ENCODE results near the gene ADCY1. TPM values are rescaled to one million over a fixed set of nuclear protein-coding genes. Genes with fewer than 3 reads are reported as not detected.

ADCY1 gene
- total RNA-seq, 1 experiment from 2014 or later, result not detected

DNA sequence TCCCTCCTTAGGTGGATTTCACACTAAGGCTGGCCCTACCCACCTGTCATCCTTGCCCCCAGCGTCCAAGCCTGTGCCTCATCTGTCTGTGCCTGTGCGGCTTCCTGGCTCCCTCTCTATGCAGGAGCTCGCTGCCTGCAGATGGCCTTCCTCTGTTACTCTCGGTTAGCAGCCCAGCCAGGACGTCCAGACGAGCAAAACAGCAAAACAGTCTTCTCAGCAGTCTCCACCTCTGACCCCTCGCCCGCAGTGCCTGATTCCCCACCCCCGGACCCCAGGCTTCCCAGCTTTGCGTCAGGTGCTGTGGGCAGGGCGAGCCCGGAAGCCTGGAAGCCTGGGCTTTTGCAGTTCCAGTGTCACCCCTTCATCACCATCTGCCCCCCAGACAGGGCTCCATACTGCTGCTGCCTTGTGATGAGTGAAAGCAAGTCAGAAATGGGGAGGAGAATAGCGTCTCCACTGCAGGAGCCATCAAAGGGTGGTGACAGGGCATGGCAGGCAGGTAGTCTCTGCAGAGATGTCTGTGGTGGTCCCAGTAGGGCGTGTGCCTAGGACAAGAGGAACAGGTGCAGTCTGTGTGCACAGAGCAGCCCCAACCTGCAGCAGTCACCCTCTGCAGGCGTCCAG lies 88.5 kb downstream of the ADCY1 start:
- Histone ChIP-seq H3K9me3 (ENCODE audit: insufficient read depth, low read depth) (no peaks in the 10 kb centered on the region), H3K36me3 (ENCODE audit: low read depth) (no peaks in the 10 kb centered on the region), H3K4me3 (no peak overlapping the region), H3K4me2 (no peak overlapping the region), H3K27ac (no peak overlapping the region), H2AFZ (no peak overlapping the region), H4K20me1 (ENCODE audit: insufficient read depth) (no peaks in the 10 kb centered on the region), H3K4me1 (replicated peaks; ENCODE audit: insufficient read depth) (no peaks in the 10 kb centered on the region), H3K9me2 (ENCODE audit: insufficient read depth) (no peaks in the 10 kb centered on the region), H3K79me2 (ENCODE audit: low read depth) (no peaks in the 10 kb centered on the region), H3F3A (ENCODE audit: insufficient read depth, low read depth) (no peaks in the 10 kb centered on the region), H3K27me3 (ENCODE audit: insufficient read depth, low read depth) (peaks cover 51% of the 10 kb centered on the region)
- CTCF ChIA-PET, result interaction anchor here (1.2 to 2.1 kb wide), 2 partner anchors 191 to 212 kb away, joined by 5 to 10 read pairs; no protein-coding TSS in a partner anchor
- POLR2A ChIA-PET (ENCODE audit: unreplicated experiment), result no interaction called here
- DNase-seq, result no peak
- intact Hi-C loops (cut with micrococcal nuclease; ENCODE audit: unreplicated experiment), result loop anchor here (1.0 to 2.0 kb wide), 2 partner anchors 192 to 258 kb away; partner anchors contain the start of gene IGFBP3
- no peak for TF ChIP-seq EZH2 (IDR thresholded peaks at IDR 0.05; ENCODE audit: low read depth)
- TF ChIP-seq, protein P1, sequence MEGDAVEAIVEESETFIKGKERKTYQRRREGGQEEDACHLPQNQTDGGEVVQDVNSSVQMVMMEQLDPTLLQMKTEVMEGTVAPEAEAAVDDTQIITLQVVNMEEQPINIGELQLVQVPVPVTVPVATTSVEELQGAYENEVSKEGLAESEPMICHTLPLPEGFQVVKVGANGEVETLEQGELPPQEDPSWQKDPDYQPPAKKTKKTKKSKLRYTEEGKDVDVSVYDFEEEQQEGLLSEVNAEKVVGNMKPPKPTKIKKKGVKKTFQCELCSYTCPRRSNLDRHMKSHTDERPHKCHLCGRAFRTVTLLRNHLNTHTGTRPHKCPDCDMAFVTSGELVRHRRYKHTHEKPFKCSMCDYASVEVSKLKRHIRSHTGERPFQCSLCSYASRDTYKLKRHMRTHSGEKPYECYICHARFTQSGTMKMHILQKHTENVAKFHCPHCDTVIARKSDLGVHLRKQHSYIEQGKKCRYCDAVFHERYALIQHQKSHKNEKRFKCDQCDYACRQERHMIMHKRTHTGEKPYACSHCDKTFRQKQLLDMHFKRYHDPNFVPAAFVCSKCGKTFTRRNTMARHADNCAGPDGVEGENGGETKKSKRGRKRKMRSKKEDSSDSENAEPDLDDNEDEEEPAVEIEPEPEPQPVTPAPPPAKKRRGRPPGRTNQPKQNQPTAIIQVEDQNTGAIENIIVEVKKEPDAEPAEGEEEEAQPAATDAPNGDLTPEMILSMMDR (conservative IDR thresholded peaks at IDR 0.05), result no peak
- BruUV-seq (replicated peaks), result no TSS peak

DNA sequence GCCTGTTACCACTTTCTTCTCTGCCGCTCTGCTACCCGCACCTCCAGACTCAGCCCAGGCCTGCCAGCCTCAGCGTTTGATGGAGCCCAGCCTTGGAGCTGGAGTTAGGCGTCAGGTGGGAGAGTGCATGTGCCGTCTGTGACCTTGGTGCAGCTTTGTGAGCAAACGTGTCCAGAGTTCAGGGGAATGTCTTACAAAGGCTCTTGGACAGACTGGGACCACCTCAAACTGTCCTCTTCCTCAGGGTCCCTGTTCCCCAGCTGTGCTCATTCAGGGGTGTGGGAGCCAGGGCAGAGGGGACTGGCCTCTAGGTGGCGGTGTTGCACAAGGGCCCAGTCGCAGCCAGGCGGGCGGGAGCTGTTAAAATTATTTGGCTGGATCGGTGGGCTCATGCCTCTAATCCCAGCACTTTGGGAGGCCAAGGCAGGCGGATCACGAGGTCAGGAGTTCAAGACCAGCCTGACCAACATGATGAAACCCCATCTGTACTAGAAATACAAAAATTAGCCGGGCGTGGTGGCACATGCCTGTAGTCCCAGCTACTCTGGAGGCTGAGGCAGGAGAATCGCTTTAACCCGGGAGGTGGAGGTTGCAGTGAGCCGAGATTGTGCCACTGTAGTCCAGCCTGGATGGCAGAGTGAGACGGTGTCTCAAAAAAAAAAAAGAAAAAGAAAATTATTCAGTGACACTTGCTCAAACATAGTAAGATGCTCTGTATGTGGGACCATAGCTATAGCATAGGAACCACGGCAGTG lies 89.2 kb downstream of the ADCY1 start:
- Histone ChIP-seq H3K27ac (no peak overlapping the region), H3K4me3 (no peak overlapping the region), H2AFZ (no peak overlapping the region), H3K4me2 (no peak overlapping the region), H3K79me2 (ENCODE audit: low read depth) (no peaks in the 10 kb centered on the region), H4K20me1 (ENCODE audit: insufficient read depth) (no peaks in the 10 kb centered on the region), H3K9me2 (ENCODE audit: insufficient read depth) (no peaks in the 10 kb centered on the region), H3K36me3 (ENCODE audit: low read depth) (no peaks in the 10 kb centered on the region), H3K4me1 (replicated peaks; ENCODE audit: insufficient read depth) (no peaks in the 10 kb centered on the region), H3F3A (ENCODE audit: insufficient read depth, low read depth) (no peaks in the 10 kb centered on the region), H3K27me3 (ENCODE audit: insufficient read depth, low read depth) (peaks cover 45% of the 10 kb centered on the region), H3K9me3 (ENCODE audit: insufficient read depth, low read depth) (no peaks in the 10 kb centered on the region)
- intact Hi-C loops (cut with micrococcal nuclease; ENCODE audit: unreplicated experiment), result loop anchor here (1.0 to 2.0 kb wide), 2 partner anchors 191 to 257 kb away; partner anchors contain the start of gene IGFBP3
- CTCF ChIA-PET, result interaction anchor here (0.6 to 2.1 kb wide), 7 partner anchors 56 to 1083 kb away, joined by 3 to 10 read pairs (median 3); no protein-coding TSS in a partner anchor
- POLR2A ChIA-PET (ENCODE audit: unreplicated experiment), result no interaction called here
- peak in 1 of 2 experiments; percentile 58 for DNase-seq
- BruUV-seq (replicated peaks), result no TSS peak
- TF ChIP-seq EZH2 (IDR thresholded peaks at IDR 0.05; ENCODE audit: low read depth), result no peak
- TF ChIP-seq, protein P1 (conservative IDR thresholded peaks at IDR 0.05), result peak; percentile 98

DNA sequence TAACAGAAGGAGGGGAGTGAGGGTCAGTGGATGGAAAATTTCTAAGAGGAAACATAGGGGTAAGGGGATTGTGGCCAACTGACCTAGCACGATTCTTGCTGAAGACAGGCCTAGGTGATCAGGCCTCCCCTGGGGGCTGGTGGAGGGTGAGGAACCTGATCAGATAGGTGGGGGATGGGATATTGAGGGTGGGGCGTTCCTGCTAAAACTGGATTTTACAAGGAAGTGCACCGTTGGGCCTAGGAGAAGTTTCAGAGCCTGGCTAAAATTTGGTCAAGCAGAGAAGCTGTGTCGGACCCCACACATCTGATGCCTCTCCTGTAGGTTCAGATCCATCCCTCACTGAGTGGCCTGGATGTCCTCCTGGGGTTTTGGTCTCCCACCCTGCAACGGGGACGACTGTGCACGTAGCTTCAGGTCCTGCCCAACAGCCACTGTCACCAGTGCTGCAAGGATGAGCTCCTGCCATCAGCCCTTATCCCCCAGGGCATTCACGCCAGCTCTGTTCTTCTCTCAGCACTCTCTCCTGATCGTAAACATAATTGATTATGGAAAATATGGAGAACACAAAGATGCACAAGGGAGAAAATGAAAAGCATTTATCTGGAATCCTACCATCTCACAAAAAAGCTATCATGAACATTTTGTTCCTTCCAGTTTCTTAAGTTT lies 89.9 kb downstream of the ADCY1 start:
- BruUV-seq (replicated peaks), result no TSS peak

More for the DNA sequence above, 89.9 kb downstream of the ADCY1 start:
- POLR2A ChIA-PET (ENCODE audit: unreplicated experiment), result no interaction called here
- intact Hi-C loops (cut with micrococcal nuclease; ENCODE audit: unreplicated experiment), result loop anchor here (1.0 to 2.0 kb wide), 2 partner anchors 190 to 257 kb away; partner anchors contain the start of gene IGFBP3
- Histone ChIP-seq H3K36me3 (ENCODE audit: low read depth) (no peaks in the 10 kb centered on the region), H3K9me3 (ENCODE audit: insufficient read depth, low read depth) (no peaks in the 10 kb centered on the region), H3K4me1 (replicated peaks; ENCODE audit: insufficient read depth) (no peaks in the 10 kb centered on the region), H4K20me1 (ENCODE audit: insufficient read depth) (no peaks in the 10 kb centered on the region), H3K27ac (no peak overlapping the region), H3K4me2 (no peak overlapping the region), H3F3A (ENCODE audit: insufficient read depth, low read depth) (no peaks in the 10 kb centered on the region), H3K79me2 (ENCODE audit: low read depth) (no peaks in the 10 kb centered on the region), H3K27me3 (ENCODE audit: insufficient read depth, low read depth) (peaks cover 39% of the 10 kb centered on the region), H3K9me2 (ENCODE audit: insufficient read depth) (no peaks in the 10 kb centered on the region), H2AFZ (no peak overlapping the region), H3K4me3 (no peak overlapping the region)
- CTCF ChIA-PET, result interaction anchor here (0.6 to 2.1 kb wide), 5 partner anchors 55 to 724 kb away, joined by 3 to 10 read pairs (median 3); no protein-coding TSS in a partner anchor
- TF ChIP-seq, protein P1 (conservative IDR thresholded peaks at IDR 0.05), result no peak
- no peak for TF ChIP-seq EZH2 (IDR thresholded peaks at IDR 0.05; ENCODE audit: low read depth)
- no peak for DNase-seq
